Measurements from ENCODE around the gene FAM114A1.
"Not testable (repeated sequence)": the region's sequence is repeated elsewhere in the genome, so short reads cannot be mapped to it uniquely, and the experiment has no call there.

FAM114A1 gene

DNA sequence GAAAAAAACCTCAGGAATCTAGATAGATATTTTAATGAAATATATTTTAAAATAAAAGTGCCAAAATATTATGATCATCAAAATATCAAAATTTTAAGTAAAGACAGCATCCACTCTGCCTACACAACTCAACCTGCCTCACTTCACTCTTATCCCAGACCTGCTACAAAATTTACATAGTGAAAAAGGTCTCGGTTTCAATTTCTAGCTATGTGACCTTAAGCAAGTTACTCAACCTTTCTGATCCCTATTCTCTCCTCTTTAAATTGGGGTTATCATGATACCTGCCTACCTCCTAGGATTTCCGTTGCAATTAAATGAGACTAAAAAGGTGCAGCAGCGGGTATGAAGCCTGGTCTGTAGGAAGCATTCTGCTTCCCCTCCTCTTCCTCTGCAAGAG lies 72.9 kb downstream of the FAM114A1 start:
- DNase-seq, result no peak

DNA sequence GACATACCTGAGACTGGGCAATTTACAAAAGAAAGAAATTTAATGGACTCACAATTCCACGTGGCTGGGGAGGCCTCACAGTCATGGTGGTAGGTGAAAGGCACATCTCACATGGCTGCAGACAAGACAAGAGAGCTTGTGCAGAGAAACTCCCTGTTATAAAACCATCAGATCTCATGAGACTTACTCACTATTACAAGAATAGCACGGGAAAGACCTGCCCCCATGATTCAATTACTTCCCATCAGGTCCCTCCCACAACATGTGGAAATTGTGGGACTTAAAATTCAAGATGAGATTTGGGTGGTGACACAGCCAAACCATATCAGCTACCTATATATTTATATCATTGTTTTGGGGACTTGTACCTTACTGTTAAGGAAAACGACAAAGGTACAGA lies 74.3 kb downstream of the FAM114A1 start:
- DNase-seq, result not testable (repeated sequence)

DNA sequence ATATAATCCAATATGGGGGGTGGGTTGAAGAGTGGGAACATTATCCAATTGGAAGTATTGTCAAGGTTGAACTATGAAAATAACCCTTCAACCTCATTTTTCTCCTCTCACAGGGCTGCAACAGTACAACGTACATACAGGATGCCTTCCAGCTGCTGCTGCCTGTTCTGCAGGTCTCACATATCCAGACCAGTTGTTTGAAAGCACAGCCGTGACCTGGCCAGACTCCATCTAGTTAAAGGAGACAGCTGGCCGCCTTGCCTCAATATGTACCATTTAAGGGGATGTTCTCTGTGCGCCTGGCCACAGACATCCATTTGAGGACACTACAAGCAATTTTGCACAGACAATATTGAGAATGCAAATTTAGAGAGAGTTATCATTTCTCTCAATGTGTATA lies 75.7 kb downstream of the FAM114A1 start:
- peak; percentile 50 for DNase-seq

DNA sequence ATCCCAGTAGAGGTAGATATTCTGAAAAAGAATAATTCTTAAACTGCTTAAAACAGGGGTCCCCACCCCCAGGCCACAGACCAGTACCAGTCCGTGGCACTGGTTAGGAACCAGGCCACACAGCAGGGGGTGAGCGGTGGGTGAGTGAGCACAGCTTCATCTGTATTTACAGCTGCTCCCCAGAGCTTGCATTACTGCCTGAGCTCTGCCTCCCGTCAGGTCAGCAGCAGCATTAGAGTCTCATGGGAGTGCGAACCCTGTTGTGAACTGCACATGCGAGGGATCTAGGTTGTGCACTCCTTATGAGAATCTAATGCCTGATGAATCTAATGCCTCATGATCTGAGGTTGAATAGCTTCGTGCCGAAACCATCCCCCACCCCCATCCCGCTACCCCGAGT lies 76.8 kb downstream of the FAM114A1 start:
- no peak for DNase-seq

DNA sequence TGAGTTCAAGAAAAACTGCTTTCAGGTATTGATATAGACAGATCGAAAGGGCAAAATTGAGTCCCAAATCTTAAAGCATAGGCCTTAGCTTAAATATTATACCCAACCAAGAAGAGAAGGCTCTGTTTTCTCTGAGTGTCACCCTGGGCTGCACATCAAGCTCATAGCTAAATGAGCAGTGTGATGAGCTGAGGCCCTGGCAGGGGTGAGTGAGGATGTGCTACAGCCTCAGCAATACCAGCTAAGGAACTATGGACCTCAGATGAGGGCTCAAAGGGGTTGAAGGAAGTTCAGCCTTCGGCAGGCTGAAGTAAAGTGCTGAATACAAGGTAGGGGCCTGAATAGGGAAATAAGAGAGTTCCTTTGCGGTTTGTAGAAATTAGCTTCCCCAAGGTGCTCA lies 79.3 kb downstream of the FAM114A1 start:
- no peak for DNase-seq

DNA sequence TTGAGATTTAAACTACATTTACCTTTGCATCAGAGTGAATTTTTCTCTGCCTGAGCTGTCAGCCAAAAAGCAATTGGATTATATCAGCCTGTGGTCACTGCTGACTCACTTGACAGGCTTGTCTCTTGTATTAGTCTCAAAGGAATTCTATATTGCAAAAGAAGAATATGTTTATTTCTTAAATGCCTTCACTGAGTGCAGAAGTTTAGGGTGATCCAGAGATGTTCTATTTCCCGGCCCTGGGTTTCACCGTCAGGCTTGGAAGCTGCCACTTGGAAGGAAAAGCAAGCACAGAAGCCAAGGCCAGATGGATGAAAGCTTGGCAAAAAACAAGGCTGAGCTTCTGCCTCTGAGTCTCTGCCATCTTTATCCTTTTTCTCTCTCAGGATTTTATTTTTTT lies 80.9 kb downstream of the FAM114A1 start:
- peak; percentile 40 for DNase-seq

DNA sequence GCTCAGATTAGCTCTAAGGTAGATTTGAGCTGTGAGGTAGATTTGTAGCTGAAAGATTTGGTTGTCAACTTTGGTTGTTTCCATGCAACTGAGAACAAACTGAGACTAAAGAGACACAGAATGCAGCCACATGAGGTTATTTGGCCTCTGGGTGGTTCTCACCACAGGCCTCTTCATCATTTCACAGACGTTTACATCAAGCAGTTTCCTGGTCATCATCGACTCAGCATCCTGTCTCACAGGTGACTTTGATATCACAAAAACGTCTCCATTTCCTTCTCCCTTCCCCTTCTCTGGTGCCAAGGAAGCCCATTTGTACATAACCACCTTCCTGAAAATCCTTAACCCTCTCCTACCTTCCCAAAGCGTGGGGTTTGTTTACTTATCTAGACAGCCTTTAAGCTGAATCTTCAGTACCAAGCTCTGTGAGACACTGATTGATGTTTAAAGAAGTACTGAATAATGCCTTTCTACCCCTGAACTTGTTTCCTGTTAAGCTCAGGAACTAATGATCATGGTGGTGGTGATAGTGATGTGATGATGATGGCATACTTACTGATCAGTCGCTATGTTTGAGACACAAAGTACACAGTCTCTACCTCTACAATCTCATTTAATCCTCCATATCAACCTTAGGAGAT lies 81.9 kb downstream of the FAM114A1 start:
- DNase-seq, result no peak

DNA sequence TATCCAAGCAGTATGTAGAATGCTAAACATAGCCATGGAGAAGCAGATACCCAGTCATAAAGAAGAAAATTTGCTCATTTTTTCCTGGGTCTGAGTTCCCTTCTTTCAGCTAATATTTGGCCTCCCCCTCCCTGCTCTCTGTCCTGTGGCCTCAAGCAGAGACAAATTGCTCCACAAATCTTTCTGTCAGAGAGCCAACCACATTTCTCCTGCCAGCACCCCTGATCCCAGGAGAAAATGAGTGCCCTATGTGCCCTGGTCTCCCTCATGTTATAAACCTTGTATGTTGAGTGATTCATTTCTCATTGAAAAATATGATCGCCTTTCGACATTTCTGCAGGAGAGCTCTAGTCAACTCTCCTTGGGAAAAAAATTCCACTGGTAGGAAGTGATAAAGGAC lies 82.6 kb downstream of the FAM114A1 start:
- DNase-seq, result no peak

DNA sequence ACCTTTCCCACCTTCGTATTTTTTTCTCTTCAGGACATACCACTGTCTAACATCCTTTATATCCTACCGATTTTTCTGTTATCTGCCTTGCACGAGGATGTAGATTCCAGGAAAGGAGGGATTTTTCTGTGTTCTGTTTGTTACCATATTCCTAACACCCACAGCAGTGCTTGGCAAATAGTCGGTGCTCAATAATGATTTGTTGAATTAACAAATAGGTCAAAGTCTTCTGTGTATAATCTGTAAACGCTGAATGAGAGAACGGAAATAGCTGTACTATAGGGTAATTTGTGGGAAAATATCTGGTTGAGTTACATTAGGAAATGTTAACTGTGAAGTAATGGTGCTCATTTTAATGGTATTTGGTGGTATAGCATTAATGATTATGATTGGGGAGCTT lies 83.1 kb downstream of the FAM114A1 start:
- DNase-seq, result no peak

DNA sequence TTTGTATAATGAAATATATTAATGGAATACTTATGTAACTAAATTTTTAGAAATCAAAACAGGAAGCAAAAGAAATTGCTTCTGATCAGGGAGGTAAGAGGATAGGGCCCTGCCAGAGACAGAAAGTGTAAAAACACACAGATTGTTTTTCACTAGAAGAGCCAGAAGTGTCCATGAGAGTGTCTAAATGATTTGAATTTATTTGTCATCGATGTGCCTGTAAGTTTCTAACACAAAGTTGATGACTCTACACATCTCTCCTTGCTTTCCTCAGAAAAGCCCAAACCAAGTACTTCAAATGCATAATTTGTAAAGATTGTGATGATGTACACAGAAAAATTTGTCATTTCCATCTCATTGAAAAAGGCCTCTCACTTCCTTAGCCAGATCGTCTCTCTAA lies 84.0 kb downstream of the FAM114A1 start:
- DNase-seq, result no peak

DNA sequence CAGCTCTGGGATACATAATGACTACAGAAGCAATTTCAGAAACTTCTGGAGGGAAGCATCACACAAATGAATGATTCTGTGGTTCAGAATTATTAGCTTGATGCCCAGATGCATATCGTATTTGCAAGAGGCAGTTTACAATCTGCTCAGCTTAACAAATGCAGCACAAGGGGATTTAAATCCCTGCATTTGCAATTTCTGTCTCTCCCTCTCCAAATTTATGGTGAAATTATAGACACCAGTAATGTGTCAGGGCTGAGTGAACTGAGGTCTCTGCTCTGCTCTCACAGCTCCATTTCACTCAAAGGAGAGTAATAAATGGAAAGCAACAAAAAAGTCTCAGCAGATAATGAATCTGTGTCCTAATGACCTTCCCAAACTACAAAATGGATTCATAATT lies 84.4 kb downstream of the FAM114A1 start:
- no peak for DNase-seq

DNA sequence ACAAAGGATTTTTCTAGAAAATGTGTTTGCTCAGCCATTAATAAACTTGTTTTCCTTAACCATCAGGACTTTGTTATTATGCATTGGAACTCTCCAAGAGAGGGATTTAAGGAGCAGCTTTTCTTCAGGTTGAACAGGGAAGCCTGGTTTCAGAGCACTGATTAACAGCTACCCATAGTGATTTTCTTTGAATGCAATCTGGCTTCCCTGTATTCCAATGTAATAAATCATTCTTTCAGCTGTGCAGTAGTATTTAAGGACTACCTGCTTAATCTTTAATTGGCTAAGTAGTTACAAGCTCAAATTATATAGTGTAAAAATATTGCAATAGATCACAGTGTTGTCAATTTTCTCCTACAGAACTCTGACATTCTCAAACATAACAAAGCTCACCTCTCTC lies 87.1 kb downstream of the FAM114A1 start:
- DNase-seq, result no peak

DNA sequence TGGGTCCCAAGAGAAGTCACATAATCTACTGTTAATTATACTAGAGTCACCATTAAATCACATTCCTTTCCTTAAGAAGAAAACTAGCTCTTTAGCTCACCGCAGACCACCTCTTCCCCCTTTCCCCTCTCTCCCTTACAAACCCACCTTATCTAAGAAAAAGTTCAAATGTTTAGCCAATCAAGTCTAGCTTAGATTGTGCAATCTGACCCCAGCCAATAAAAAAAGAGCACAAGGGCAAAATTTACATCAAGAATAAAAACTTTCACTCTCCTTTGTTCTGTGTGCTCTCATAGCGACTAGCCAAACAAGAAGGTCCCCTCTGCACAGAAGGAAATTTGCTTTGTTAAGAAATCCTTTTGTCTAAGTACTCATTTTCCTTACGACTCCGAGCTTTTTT lies 88.4 kb downstream of the FAM114A1 start:
- DNase-seq, result no peak

DNA sequence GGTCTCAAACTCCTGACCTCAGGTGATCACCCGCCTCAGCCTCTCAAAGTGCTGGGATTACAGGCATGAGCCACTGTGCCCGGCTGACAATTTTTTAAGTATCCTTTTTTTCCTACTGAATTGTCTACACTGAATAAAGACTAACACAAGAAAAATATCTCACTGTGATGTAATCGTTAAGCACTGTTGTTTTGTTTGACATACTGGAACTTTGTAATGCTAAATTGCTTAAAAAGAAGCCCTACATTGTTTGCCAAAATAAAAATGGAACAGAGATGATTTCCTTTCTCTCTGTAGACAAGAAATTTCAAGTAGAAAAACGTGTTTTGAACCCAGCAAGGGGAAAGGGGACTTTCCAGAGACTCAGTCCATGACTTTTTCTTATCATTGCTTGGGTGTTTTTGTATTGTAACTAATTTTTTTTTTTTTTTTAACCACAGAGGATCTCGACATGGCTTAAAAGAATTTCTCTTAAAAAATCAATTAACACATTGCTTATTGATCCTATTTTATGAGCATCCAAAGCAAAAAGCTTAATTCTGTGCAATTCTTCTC lies 89.7 kb downstream of the FAM114A1 start:
- no peak for DNase-seq

DNA sequence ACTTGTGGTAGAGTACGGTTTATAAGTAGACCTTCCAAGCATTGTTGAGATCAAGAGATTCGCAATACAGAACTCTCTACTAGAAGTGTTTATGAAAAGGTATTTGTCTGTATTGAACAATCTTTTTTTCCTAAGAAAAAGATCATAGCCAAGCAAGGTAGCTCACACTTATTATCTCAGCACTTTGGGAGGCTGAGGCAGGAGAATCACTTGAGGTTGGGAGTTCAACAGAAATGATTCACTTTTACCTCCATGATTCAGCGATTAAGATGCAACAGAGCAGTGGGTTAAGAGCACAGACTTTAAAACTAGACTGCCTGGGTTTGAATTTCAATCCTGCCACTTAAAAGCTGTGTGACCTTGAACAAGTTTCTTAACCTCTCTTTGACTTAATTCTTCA lies 90.3 kb downstream of the FAM114A1 start:
- DNase-seq, result no peak

DNA sequence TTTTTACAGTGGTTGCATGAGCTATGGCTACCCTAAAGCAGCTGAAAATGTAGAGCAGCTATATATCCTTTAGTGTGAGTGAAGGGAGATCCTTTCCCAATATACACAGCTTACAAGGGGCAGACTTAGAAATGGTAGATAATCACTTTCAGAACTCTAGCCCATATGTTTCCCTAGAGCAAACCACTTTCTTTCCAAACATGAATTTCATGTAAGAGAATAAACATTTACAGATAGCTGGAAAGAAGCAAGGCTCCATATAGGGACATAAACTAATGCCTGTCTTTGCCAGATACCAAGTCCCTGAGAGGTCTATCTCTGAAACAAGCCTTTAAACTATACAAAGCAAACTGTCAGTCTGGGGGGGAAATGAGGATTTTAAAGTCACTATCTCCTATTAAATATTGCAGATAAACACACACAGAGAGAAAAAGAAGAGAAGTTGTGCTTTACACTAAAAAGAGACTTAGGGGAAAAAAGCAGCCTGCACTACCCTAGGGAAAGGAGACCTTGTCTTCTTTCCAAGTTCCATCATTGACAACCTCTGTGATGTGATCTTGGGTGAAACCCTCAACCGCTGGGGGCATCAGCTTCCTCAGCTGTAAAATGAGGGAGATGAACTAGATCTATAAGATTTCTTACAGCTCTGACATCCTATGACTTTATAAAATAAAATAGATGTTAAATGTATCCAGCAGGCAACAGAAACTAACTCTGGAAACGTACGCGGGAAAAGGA lies 91.0 kb downstream of the FAM114A1 start:
- DNase-seq, result no peak

DNA sequence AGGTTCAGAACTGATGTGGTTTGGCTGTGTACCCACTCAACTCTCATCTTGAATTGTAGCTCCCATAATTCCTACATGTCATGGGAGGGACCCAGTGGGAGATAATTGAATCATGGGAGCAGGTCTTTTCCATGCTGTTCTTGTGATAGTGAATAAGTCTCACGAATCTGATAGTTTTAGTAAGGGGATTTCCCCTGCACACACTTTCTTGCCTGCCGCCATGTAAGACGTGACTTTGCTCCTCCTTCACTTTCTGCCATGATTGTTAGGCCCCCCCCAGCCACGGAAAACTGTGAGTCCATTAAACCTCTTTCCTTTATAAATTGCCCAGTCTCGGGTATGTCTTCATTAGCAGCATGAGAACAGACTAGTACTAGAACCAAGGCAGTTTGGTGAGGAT lies 91.6 kb downstream of the FAM114A1 start:
- not testable (repeated sequence) for DNase-seq

DNA sequence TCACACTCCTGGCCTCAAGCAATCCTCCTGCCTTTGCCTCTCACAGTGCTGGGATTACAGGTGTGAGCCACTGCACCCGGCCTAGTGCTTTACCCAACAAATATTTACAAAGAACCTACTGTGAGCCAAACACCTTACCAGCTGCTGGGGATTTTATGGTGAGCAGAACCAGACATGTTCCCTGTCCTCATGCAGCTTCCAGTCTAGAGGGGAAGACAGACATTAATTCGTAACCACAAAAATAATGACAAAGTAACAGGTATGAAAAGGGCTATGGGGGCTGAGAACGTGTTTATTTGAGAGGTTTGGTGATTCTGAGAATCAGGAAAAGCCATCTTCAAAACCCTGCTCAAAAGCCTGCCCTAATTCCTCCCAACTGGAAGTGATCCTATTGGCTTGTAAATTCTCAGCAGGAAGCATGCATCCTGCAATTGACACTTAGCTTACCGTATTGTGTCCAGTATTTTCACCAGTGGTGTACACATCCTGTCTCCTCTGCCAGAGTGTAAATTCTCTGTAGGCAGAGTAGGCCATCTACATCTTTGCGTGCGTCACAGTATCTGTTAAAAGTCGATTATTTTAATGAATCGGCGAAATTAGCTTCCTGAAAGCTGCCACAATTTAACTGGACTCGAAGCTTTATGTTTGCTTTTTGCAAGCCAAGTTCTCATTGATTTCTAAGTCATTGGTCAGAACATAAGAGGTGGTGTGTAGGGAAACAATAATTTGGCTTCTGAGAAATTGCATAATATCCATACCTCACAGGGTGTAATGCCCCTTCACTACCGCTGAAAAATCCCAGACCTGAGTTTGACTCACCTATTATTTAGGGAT lies 97.6 kb downstream of the FAM114A1 start:
- no peak for DNase-seq

DNA sequence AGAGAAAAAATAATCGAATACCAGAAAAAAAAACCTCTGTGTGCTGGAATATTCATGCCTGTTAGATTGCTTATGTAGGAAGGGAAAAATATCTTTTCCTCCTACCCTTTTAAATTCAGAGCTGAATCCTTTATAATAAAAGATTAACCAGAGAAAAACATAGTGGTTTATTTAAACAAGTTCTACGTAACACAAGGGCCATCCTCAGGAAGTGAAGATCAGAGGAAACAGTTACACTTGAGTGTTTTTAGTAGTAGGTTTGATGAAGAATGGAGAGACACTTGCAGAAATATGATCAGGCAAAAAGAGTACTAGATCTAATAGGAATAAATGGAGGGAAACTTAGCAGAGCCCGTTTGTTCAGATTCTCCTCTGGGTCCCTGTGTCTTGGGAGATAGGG lies 98.3 kb downstream of the FAM114A1 start:
- DNase-seq, result no peak

DNA sequence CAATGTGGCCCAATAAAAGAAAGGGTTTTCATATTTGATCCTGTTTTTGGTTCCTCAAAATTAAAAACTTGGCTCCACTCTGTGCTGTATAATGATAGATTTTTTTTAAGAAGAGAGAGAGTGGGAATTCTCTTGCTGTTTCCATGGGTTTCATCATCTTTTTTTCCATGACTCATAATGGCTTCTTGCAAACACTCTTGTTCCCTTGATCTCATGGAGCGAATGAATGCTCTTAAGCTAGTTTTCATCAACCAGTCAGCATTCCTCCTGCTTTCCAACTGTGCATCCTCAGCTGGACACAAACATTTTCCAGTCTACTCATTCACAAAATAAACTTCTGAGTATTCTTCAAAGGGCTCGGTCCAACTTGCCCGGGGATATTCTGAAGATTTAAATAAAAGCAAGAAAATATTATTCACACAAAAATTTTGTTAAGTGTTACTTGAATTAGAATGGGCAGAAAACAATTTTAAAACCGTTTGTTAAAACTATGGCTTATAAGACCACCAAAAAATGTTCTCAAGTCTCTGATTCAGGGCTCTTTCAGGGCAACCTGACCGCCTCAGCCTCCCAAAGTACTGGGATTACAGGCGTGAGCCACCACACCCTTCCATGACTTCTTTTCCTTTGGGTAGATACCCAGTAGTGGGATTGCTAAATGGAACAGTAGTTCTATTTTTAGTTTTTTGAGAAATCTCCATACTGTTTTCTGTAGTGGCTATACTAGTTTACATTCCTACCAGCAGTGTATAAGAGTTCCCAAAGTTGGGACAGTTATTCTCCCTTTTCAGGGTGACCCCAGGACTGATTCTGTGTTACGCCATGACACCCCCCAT lies 99.9 kb downstream of the FAM114A1 start:
- DNase-seq, result no peak

DNA sequence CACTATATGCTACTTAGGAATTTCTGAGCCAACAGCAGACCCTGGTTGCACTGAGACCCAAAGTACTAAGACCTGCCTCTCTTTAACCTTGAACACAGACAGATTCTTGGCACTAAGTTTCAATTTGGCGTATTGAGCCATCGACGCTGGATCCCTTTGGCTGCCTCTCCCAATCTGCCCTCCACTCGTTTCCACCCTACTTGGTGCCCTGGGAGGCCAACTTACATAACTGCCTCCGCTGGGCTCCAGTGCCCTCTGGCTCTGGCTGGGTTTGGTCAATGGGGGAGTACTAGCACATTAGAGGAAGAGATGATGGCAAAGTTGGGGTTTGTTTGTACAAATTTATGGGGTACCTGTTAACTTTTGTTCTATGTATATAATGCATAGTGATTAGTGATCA lies 101.1 kb downstream of the FAM114A1 start:
- no peak for DNase-seq

DNA sequence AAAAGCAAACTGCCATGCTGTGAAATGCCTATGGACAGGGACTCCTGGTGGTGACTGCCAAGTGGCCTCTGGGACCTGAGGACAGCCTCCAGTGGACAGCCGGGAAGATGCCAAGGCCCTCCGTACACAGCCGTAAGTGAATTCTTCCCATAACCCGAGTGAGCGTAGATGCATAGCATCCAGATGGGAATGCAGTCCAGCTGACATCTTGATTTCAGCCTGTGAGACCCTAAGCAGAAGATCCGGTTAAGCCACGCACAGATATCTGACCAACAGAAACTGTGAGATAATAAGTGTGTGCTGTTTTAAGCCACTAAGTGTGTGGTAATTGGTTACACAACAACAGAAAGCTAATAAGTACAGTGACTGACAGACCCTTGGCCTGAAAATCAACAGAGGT lies 108.7 kb downstream of the FAM114A1 start:
- DNase-seq, result no peak

DNA sequence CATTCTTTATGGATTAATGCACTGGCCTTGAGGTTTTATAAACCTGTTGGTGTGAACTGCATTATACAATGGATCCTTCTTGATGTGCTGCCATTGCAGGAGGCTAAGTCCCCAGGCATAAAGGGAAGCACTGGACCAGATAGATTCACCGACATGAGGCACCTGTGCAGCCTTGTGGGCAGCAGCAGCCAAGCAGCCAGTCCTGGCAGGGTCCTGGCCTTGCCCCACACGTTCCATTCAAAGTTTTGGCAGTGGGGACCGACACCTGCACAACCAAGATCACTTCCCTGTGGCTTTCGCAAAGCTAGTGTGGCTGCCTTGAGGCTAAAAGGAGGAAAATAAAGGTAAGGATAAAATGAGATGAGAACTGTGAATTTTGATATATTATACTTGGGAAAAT lies 111.5 kb downstream of the FAM114A1 start:
- DNase-seq, result no peak
